WTC11 (cell line): ENCODE measurements around the gene NARS2.

Experiments
- ATF1 ChIP-seq: sonication (generic); formaldehyde crosslinking; IDR thresholded peaks from 2 replicates; pipeline ENCODE4 v1.8.1; 2023; ENCODE audit warnings: mild to moderate bottlenecking, moderate library complexity, missing genetic modification reagents
- ATF3 ChIP-seq: sonication (generic); formaldehyde crosslinking; conservative IDR thresholded peaks from 2 replicates; pipeline ENCODE4 v1.8.1; 2022; ENCODE audit warnings: mild to moderate bottlenecking, missing genetic modification reagents
- CTCF ChIP-seq: fragments of 200-600 bp; IDR thresholded peaks from 2 replicates; pipeline ENCODE4 v1.8.0; 2022; ENCODE audit warnings: antibody characterized with exemption
- E2F4 ChIP-seq: sonication (generic); formaldehyde crosslinking; IDR thresholded peaks from 2 replicates; pipeline ENCODE4 v1.8.1; 2022; ENCODE audit warnings: low read depth, mild to moderate bottlenecking, moderate library complexity, missing genetic modification reagents, borderline replicate concordance
- ESRRA ChIP-seq: sonication (generic); formaldehyde crosslinking; IDR thresholded peaks from 2 replicates; pipeline ENCODE4 v1.8.1; 2022; ENCODE audit warnings: mild to moderate bottlenecking, missing genetic modification reagents, borderline replicate concordance
- GRHL2 ChIP-seq: fragments of 250-450 bp; sonication (Bioruptor Pico); IDR thresholded peaks from 2 replicates; pipeline ENCODE4 v1.8.0; 2022; ENCODE audit warnings: mild to moderate bottlenecking, moderate library complexity; ENCODE audit not compliant: insufficient replicate concordance, severe bottlenecking
- IRF1 ChIP-seq: sonication (generic); formaldehyde crosslinking; IDR thresholded peaks from 2 replicates; pipeline ENCODE4 v1.8.0; 2023; ENCODE audit warnings: missing genetic modification reagents
- MLX ChIP-seq: sonication (generic); formaldehyde crosslinking; IDR thresholded peaks from 2 replicates; pipeline ENCODE4 v1.8.1; 2023; ENCODE audit warnings: mild to moderate bottlenecking, missing genetic modification reagents, moderate library complexity
- TCF7 ChIP-seq: sonication (generic); formaldehyde crosslinking; IDR thresholded peaks from 2 replicates; pipeline ENCODE4 v1.8.0; 2022; ENCODE audit warnings: mild to moderate bottlenecking, low read depth, missing genetic modification reagents, moderate library complexity
- TP53 ChIP-seq: sonication (generic); formaldehyde crosslinking; IDR thresholded peaks from 2 replicates; pipeline ENCODE4 v1.8.1; 2023; ENCODE audit warnings: mild to moderate bottlenecking, missing genetic modification reagents
- ZBTB43 ChIP-seq: sonication (generic); formaldehyde crosslinking; IDR thresholded peaks from 2 replicates; pipeline ENCODE4 v1.8.1; 2023; ENCODE audit warnings: mild to moderate bottlenecking, missing genetic modification reagents

GRCh38 chr11:78416285-78417174 lies 158.1 kb downstream of the NARS2 start:
- no peak for TF ChIP-seq IRF1 (CRISPR knock-in tag)
- peak; percentile 30; the same call in 1 of the 2 replicates for TF ChIP-seq CTCF
- TF ChIP-seq ATF1 (CRISPR knock-in tag) = no peak
- no peak for TF ChIP-seq GRHL2 (CRISPR knock-in tag)
- no peak for TF ChIP-seq ESRRA
- no peak for TF ChIP-seq TCF7 (CRISPR knock-in tag)
- no peak for TF ChIP-seq E2F4 (CRISPR knock-in tag)
- no peak for TF ChIP-seq TP53
- no peak for TF ChIP-seq ATF3 (CRISPR knock-in tag)
- TF ChIP-seq MLX (CRISPR knock-in tag) = no peak
- TF ChIP-seq ZBTB43 (CRISPR knock-in tag) = no peak
